IgD-negative memory B cell (primary cell): ENCODE data around the gene DDR2. TPM values are rescaled to one million over a fixed set of nuclear protein-coding genes. Genes with fewer than 3 reads are reported as not detected.
A peak's percentile ranks its signal among the peaks of the same experiment; 100 is the strongest.
"Not testable (repeated sequence)": the region's sequence is repeated elsewhere in the genome, so short reads cannot be mapped to it uniquely, and the experiment has no call there.

Experiments used
- H3K27ac Mint-ChIP-seq, 3 donors: one replicate each; pipeline ENCODE4 v1.8.0; 2020 to 2022; ENCODE audit warnings: mild to moderate bottlenecking in 3 of 3, mixed read lengths in 3 of 3, moderate library complexity in 1 of 3
- H3K27me3 Mint-ChIP-seq: one replicate; pipeline ENCODE4 v1.8.0; 2021; ENCODE audit warnings: mixed read lengths
- H3K36me3 Mint-ChIP-seq: one replicate; pipeline ENCODE4 v1.8.0; 2020; ENCODE audit warnings: mild to moderate bottlenecking, mixed read lengths
- H3K4me1 Mint-ChIP-seq, 3 donors: one replicate each; pipeline ENCODE4 v1.8.0; 2020 to 2022; ENCODE audit warnings: mixed read lengths in 3 of 3, mild to moderate bottlenecking in 1 of 3
- H3K4me3 Mint-ChIP-seq, 4 donors: one replicate each; pipeline ENCODE4 v1.8.0; 2020 to 2022; ENCODE audit warnings: mild to moderate bottlenecking in 4 of 4, mixed read lengths in 4 of 4, moderate library complexity in 3 of 4
- H3K9me3 Mint-ChIP-seq, 3 donors: one replicate each; pipeline ENCODE4 v1.8.0; 2020 to 2021; ENCODE audit warnings: mixed read lengths in 3 of 3, mild to moderate bottlenecking in 1 of 3
- polyA plus RNA-seq: library from polyadenylated mRNA; unstranded; fragments of 300-500 nt; fragmentation: Illumina TruSeq; gene quantifications from one replicate; pipeline ENCODE4 v1.2.3, GENCODE V29; 2021

DDR2 gene
- polyA plus RNA-seq = 0.43 TPM

GRCh38 chr1:162632217-162632666 lies at the start of gene DDR2:
DDR2 (plus strand) TSS chr1:162632464; CDS start chr1:162719064, 86,600 bp downstream.
- H3K27me3 Mint-ChIP-seq = peaks cover 1% of the 10 kb centered on the region
- no peak within 1 kb of the TSS for H3K4me3 Mint-ChIP-seq
- peak within 1 kb of the TSS in 1 of 3 donors; percentile 49 for H3K27ac Mint-ChIP-seq
- no peaks in the 10 kb centered on the region for H3K36me3 Mint-ChIP-seq
- H3K9me3 Mint-ChIP-seq = no peaks in the 10 kb centered on the region
- no peaks in the 10 kb centered on the region for H3K4me1 Mint-ChIP-seq

GRCh38 chr1:162582901-162583300 lies 49.4 kb upstream of the DDR2 start:
- H3K27me3 Mint-ChIP-seq, H3K9me3 Mint-ChIP-seq, H3K4me3 Mint-ChIP-seq, H3K4me1 Mint-ChIP-seq, H3K27ac Mint-ChIP-seq: not testable (repeated sequence)
- H3K36me3 Mint-ChIP-seq = peaks cover 22% of the 10 kb centered on the region

GRCh38 chr1:162585101-162585500 lies 47.2 kb upstream of the DDR2 start:
- H3K9me3 Mint-ChIP-seq, H3K4me1 Mint-ChIP-seq, H3K4me3 Mint-ChIP-seq, H3K27ac Mint-ChIP-seq, H3K27me3 Mint-ChIP-seq: not testable (repeated sequence)
- peaks cover 30% of the 10 kb centered on the region for H3K36me3 Mint-ChIP-seq

DNA sequence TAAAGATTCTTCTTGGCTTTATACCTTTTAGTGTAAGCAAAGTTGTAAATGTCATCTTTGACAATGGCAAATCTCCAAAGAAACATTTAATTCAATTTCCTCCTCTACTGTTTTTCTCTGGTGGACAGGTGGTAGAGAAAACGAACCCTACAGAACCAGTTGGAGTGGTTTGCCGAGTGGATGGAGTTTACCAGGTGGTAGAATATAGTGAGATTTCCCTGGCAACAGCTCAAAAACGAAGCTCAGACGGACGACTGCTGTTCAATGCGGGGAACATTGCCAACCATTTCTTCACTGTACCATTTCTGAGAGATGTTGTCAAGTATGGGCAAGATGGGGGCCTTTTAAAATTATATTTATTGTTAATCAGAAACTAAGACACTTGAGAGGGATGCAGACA lies 44.9 kb upstream of the DDR2 start:
- no peak overlapping the region for H3K4me3 Mint-ChIP-seq
- H3K4me1 Mint-ChIP-seq = no peaks in the 10 kb centered on the region
- no peak overlapping the region for H3K27ac Mint-ChIP-seq
- no peaks in the 10 kb centered on the region for H3K9me3 Mint-ChIP-seq
- peaks cover 32% of the 10 kb centered on the region for H3K36me3 Mint-ChIP-seq
- no peaks in the 10 kb centered on the region for H3K27me3 Mint-ChIP-seq

GRCh38 chr1:162587761-162588260 lies 44.5 kb upstream of the DDR2 start:
- Mint-ChIP-seq H3K27me3 (no peaks in the 10 kb centered on the region), H3K27ac (no peak overlapping the region), H3K9me3 (no peaks in the 10 kb centered on the region), H3K4me1 (no peaks in the 10 kb centered on the region), H3K4me3 (no peak overlapping the region), H3K36me3 (peaks cover 31% of the 10 kb centered on the region)

DNA sequence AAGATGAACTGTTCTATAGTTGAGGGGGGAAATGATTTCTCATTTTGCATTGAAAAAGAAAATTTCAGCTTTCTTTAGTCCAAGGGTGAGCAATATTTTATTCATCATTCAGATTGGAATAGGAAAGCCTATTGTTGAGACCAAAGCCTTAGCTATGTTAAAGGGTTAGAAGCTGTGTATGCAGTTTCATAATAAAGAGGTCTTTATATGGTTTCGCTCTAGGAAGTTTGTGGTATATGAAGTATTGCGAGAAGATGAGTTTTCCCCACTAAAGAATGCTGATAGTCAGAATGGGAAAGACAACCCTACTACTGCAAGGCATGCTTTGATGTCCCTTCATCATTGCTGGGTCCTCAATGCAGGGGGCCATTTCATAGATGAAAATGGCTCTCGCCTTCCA lies 42.2 kb upstream of the DDR2 start:
- H3K27me3 Mint-ChIP-seq = no peaks in the 10 kb centered on the region
- H3K9me3 Mint-ChIP-seq = peaks cover 0 to 2% (median 0%) of the 10 kb centered on the region in 3 donors
- H3K27ac Mint-ChIP-seq = no peak overlapping the region
- H3K36me3 Mint-ChIP-seq = peaks cover 28% of the 10 kb centered on the region
- H3K4me3 Mint-ChIP-seq = no peak overlapping the region
- no peaks in the 10 kb centered on the region for H3K4me1 Mint-ChIP-seq

- Mint-ChIP-seq H3K4me3 (no peak overlapping the region), H3K9me3 (peaks cover 0 to 2% (median 0%) of the 10 kb centered on the region in 3 donors), H3K27me3 (no peaks in the 10 kb centered on the region), H3K4me1 (no peaks in the 10 kb centered on the region), H3K36me3 (peaks cover 30% of the 10 kb centered on the region), H3K27ac (no peak overlapping the region)
Observed at GRCh38 chr1:162590686-162591085, 41.6 kb upstream of the DDR2 start.

DNA sequence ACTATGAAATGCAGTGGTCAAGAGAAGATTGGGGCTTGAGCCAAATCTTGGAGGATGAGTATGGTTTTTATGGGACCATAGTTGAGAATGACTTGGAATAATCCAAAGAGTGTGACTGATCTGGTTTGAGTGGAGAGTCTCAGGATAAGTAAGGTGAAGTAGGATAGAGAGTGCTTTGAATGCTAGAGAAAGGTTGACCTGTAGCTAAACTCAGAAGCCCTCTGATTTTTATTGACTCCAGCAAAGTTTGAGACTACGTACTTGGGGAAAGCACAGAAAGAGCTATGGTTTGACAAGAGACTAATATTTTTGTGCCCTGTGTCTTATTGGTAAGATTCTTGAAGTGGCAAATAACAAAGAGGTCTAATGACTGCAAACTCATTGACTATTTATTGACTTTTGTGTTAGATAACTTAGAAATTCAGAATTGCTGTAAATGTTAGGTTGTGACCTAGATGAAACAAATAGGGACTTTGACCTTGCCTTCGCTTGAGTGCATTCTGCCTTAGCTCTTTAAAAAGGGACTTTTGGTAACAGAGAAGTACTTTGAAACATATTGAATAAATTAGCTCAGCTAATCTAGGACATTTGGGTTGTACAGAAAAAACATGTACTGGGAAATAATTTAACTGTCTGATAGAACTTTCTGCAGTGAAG lies 35.6 kb upstream of the DDR2 start:
- H3K27me3 Mint-ChIP-seq = no peaks in the 10 kb centered on the region
- no peak overlapping the region for H3K27ac Mint-ChIP-seq
- peaks cover 12% of the 10 kb centered on the region for H3K36me3 Mint-ChIP-seq
- H3K4me3 Mint-ChIP-seq = no peak overlapping the region
- no peaks in the 10 kb centered on the region for H3K4me1 Mint-ChIP-seq
- H3K9me3 Mint-ChIP-seq = peaks cover 0 to 2% (median 0%) of the 10 kb centered on the region in 3 donors

DNA sequence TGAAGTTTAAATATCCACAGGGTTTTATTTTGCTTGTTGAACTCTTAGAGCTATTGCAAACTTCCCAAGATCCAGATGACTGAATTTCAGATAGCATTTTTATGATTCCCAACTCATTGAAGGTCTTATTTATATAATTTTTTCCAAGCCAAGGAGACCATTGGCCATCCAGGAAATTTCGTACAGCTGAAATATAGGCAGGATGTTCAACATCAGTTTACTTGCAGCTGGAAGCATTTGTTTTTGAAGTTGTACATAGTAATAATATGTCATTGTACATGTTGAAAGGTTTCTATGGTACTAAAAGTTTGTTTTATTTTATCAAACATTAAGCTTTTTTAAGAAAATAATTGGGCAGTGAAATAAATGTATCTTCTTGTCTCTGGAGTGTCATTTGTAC lies 32.8 kb upstream of the DDR2 start:
- H3K4me3 Mint-ChIP-seq = no peak overlapping the region
- H3K9me3 Mint-ChIP-seq = no peaks in the 10 kb centered on the region
- H3K4me1 Mint-ChIP-seq = no peaks in the 10 kb centered on the region
- H3K36me3 Mint-ChIP-seq = peaks cover 19% of the 10 kb centered on the region
- no peaks in the 10 kb centered on the region for H3K27me3 Mint-ChIP-seq
- H3K27ac Mint-ChIP-seq = no peak overlapping the region

DNA sequence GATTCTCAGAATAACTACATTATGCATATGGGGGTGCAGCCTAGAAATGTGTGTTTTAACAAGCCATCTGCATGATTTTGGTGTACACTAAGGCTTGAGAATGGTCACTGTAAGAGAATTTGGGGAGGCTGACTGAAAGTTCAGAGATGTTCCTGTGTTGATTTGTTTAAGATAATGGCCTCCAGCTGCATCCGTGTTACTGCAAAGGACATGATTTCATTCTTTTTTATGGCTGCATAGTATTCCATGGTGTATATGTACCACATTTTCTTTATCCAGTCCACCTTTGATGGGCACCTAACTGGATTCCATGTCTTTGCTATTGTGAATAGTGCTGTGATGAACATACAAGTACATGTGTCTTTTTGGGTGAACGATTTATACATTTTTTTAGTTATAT lies 29.1 kb upstream of the DDR2 start:
- not testable (repeated sequence) for H3K4me3 Mint-ChIP-seq, H3K4me1 Mint-ChIP-seq, H3K27ac Mint-ChIP-seq, H3K27me3 Mint-ChIP-seq, H3K9me3 Mint-ChIP-seq
- peaks cover 19% of the 10 kb centered on the region for H3K36me3 Mint-ChIP-seq

DNA sequence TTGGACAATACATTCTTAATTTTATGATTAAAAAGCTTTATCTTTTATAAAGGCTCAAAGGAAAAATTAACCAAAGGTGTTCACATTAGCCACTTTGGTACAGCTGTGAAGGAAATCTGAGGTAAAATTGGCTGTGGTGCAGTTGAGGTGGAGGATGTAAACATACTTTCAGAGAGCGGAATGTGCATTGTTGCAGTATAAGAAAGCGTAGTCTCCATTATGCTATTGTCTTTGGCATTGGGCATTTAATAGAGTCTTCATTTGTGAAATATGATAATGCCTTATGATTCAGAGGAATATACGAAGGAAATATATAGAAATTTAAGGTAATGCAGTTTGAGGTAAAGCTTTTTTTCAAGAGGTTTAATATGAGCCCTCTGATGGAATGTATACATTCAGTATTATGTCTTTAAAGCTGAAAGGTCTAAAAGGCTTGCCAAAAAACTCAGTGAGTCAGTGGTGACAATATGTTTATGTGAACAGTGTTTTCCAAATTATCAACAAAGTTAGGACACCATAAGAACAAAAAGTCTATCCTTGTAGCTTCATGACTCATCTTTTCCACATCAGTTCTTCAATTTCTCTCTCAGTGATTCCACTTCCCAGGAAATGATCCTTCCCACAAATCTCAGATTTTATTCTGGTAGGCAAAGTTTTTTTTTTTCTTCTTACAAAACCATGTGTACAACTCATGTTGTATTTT lies 26.9 kb upstream of the DDR2 start:
- H3K27ac Mint-ChIP-seq = no peak overlapping the region
- no peaks in the 10 kb centered on the region for H3K27me3 Mint-ChIP-seq
- peaks cover 17% of the 10 kb centered on the region for H3K36me3 Mint-ChIP-seq
- no peaks in the 10 kb centered on the region for H3K4me1 Mint-ChIP-seq
- no peak overlapping the region for H3K4me3 Mint-ChIP-seq
- no peaks in the 10 kb centered on the region for H3K9me3 Mint-ChIP-seq

DNA sequence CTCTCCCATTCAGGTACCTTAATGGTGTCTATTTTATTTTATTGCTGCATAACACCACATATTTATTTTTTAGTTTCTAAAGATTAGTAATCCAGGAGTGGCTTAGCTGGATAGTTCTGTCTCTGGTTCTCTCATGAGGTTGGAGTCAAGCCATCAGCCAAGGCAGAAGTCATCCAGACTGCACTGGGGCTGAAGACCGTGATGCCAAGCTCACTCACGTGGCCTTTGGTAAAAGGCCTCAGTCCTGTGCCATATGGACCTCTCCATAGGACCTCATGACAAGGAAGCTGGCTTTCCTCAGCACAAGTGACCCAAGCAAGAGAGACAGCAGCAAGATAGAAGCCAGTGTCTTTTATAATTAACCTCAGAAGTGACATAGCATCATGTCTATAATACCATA lies 23.0 kb upstream of the DDR2 start:
- H3K27me3 Mint-ChIP-seq = no peaks in the 10 kb centered on the region
- H3K4me3 Mint-ChIP-seq = no peak overlapping the region
- peaks cover 7% of the 10 kb centered on the region for H3K36me3 Mint-ChIP-seq
- no peaks in the 10 kb centered on the region for H3K9me3 Mint-ChIP-seq
- no peaks in the 10 kb centered on the region for H3K4me1 Mint-ChIP-seq
- no peak overlapping the region for H3K27ac Mint-ChIP-seq

- no peak overlapping the region for H3K4me3 Mint-ChIP-seq
- H3K36me3 Mint-ChIP-seq = peaks cover 6% of the 10 kb centered on the region
- no peak overlapping the region for H3K27ac Mint-ChIP-seq
- H3K4me1 Mint-ChIP-seq = no peaks in the 10 kb centered on the region
- H3K9me3 Mint-ChIP-seq = peaks cover 6 to 9% (median 8%) of the 10 kb centered on the region in 3 donors
- H3K27me3 Mint-ChIP-seq = no peaks in the 10 kb centered on the region
Observed at GRCh38 chr1:162612606-162613400, 19.5 kb upstream of the DDR2 start.

- Mint-ChIP-seq H3K4me1 (no peaks in the 10 kb centered on the region), H3K36me3 (peaks cover 6% of the 10 kb centered on the region), H3K27me3 (no peaks in the 10 kb centered on the region), H3K9me3 (peaks cover 8 to 12% (median 9%) of the 10 kb centered on the region in 3 donors), H3K27ac (no peak overlapping the region), H3K4me3 (no peak overlapping the region)
Observed at GRCh38 chr1:162616848-162617247, 15.4 kb upstream of the DDR2 start.

DNA sequence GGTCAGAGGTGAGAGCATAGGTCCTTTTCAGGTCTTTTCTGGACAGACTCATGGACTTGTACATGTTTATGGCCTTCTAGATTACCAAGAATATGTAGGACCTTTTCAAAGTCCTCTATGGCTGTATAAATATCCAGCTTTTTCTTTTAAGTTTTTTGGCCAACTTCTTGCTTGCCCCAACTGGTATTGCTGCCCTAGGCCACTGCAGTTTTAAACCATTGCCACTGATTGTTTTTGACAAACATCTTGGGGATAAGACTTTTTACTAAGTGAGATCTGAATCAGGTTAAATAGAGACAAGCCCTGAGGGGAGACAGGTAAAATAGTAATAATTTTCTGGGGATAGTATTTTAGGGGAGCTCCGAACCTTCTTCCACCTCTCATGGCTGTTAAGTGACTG lies 14.8 kb upstream of the DDR2 start:
- Mint-ChIP-seq H3K4me3 (peak overlapping the region in 1 of 4 donors; percentile 17), H3K36me3 (peaks cover 5% of the 10 kb centered on the region), H3K27ac (no peak overlapping the region), H3K27me3 (no peaks in the 10 kb centered on the region), H3K4me1 (no peaks in the 10 kb centered on the region), H3K9me3 (peaks cover 8 to 12% (median 9%) of the 10 kb centered on the region in 3 donors)
